Fibroblast of lung (primary cell): ENCODE data around the gene DNPH1. TPM values are rescaled to one million over a fixed set of nuclear protein-coding genes. Genes with fewer than 3 reads are reported as not detected.

Experiments used
- DNase-seq, 2 donors: peaks; one replicate each; pipeline versions ENCODE4 v3.0.0 to v3.0.0-alpha.2; 2010; ENCODE audit warnings: low read depth in 2 of 2
- H2AFZ ChIP-seq: 2 replicates; pipeline ENCODE4 v1.5.1; 2012; ENCODE audit warnings: low read length, control low read depth, inconsistent platforms
- H3K27ac ChIP-seq: 2 replicates; pipeline ENCODE4 v1.5.1; 2011; ENCODE audit warnings: low read length, control low read depth; ENCODE audit not compliant: insufficient read depth
- H3K27me3 ChIP-seq: 2 replicates; pipeline ENCODE4 v1.5.1; 2011; ENCODE audit warnings: mild to moderate bottlenecking, low read length; ENCODE audit not compliant: control insufficient read depth, insufficient read depth
- H3K36me3 ChIP-seq: 2 replicates; pipeline ENCODE4 v1.5.1; 2011; ENCODE audit warnings: low read length; ENCODE audit not compliant: control insufficient read depth, insufficient read depth
- H3K4me1 ChIP-seq: 2 replicates; pipeline ENCODE4 v1.5.1; 2011; ENCODE audit warnings: low read length; ENCODE audit not compliant: control insufficient read depth, insufficient read depth; ENCODE audit errors: extremely low read depth
- H3K4me2 ChIP-seq: 2 replicates; pipeline ENCODE4 v1.5.1; 2011; ENCODE audit warnings: low read length, control low read depth; ENCODE audit not compliant: insufficient read depth; ENCODE audit errors: extremely low read depth
- H3K4me3 ChIP-seq, 4 experiments: fragments of 200-600 bp in 1 of 4; sonication (generic) in 1 of 4; replicated peaks in 1 of 4; 2 replicates each; pipeline ENCODE4 v1.5.1; 2011 to 2016; ENCODE audit warnings: low read length in 4 of 4, low read depth in 3 of 4, mild to moderate bottlenecking in 3 of 4, control low read depth in 2 of 4, inconsistent platforms in 1 of 4, mixed read lengths in 1 of 4; ENCODE audit not compliant: insufficient read depth in 1 of 4; ENCODE audit errors: control extremely low read depth in 1 of 4
- H3K79me2 ChIP-seq: 2 replicates; pipeline ENCODE4 v1.5.1; 2012; ENCODE audit warnings: mild to moderate bottlenecking, low read length, inconsistent platforms; ENCODE audit not compliant: control insufficient read depth, insufficient read depth
- H3K9ac ChIP-seq: 2 replicates; pipeline ENCODE4 v1.5.1; 2011; ENCODE audit warnings: mild to moderate bottlenecking, low read length, control low read depth; ENCODE audit not compliant: insufficient read depth
- H3K9me3 ChIP-seq: 2 replicates; pipeline ENCODE4 v1.5.1; 2012; ENCODE audit warnings: low read depth, low read length; ENCODE audit not compliant: control insufficient read depth, insufficient read depth
- H4K20me1 ChIP-seq: 2 replicates; pipeline ENCODE4 v1.5.1; 2011; ENCODE audit warnings: low read length; ENCODE audit not compliant: control insufficient read depth, insufficient read depth; ENCODE audit errors: extremely low read depth
- EZH2 ChIP-seq: IDR thresholded peaks from 2 replicates; pipeline ENCODE4 v1.5.1; 2012; ENCODE audit warnings: low read length, control low read depth, mild to moderate bottlenecking; ENCODE audit errors: missing control alignments
- polyA plus RNA-seq, 2 donors: library from polyadenylated mRNA; depleted of rRNA in 1 of 2; stranded (reverse) in 1 of 2; unstranded in 1 of 2; fragments of >200 nt; gene quantifications; 2 replicates each; pipeline ENCODE4 v1.2.1, GENCODE V29; 2011 to 2012; ENCODE audit warnings: missing spikeins in 1 of 2
- total RNA-seq: library from RNA; depleted of rRNA; stranded (reverse); fragments of >200 nt; gene quantifications from 2 replicates; pipeline ENCODE4 v1.2.1, GENCODE V29; 2014
- TF ChIP-seq, protein P1 (sequence below), 2 donors: IDR thresholded peaks in 1 of 2; conservative IDR thresholded peaks in 1 of 2; 1 replicate in 1 of 2; 2 replicates in 1 of 2; pipeline ENCODE4 v1.5.1; 2011 to 2012; ENCODE audit warnings: low read length in 2 of 2, control low read depth in 1 of 2, inconsistent platforms in 1 of 2, low read depth in 1 of 2, mild to moderate bottlenecking in 1 of 2

DNPH1 gene
- total and polyA plus RNA-seq, 2 donors (not counting 1 experiment from before 2014, with no cell fraction given): 31.2 to 52.5 TPM

DNA sequence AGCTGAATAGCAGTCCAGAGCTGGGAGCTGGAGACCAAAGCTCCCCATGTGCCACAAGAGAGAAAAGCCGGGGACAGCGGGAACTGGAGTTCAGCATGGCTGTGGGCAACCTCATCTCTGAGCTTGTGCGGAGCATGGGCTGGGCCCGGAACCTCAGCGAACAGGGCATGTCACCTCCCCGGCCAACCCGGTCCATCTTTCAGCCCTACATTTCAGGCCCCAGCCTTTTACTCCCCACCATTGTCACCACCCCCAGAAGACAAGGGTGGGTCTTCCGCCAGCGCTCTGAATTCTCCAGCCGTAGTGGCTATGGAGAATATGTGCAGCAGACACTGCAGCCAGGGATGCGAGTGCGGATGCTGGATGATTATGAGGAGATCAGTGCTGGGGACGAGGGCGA is 43.3 kb downstream of the DNPH1 start:
- DNase-seq: no peak
- Histone ChIP-seq H3K4me3 (no peak overlapping the region), H3K9me3 (no peaks in the 10 kb centered on the region), H3K4me1 (peaks cover 5% of the 10 kb centered on the region), H3K79me2 (peaks cover 3% of the 10 kb centered on the region), H4K20me1 (no peaks in the 10 kb centered on the region), H2AFZ (no peak overlapping the region), H3K36me3 (peaks cover 21% of the 10 kb centered on the region), H3K9ac (no peak overlapping the region), H3K4me2 (no peak overlapping the region), H3K27me3 (no peaks in the 10 kb centered on the region), H3K27ac (no peak overlapping the region)
- TF ChIP-seq, protein P1, sequence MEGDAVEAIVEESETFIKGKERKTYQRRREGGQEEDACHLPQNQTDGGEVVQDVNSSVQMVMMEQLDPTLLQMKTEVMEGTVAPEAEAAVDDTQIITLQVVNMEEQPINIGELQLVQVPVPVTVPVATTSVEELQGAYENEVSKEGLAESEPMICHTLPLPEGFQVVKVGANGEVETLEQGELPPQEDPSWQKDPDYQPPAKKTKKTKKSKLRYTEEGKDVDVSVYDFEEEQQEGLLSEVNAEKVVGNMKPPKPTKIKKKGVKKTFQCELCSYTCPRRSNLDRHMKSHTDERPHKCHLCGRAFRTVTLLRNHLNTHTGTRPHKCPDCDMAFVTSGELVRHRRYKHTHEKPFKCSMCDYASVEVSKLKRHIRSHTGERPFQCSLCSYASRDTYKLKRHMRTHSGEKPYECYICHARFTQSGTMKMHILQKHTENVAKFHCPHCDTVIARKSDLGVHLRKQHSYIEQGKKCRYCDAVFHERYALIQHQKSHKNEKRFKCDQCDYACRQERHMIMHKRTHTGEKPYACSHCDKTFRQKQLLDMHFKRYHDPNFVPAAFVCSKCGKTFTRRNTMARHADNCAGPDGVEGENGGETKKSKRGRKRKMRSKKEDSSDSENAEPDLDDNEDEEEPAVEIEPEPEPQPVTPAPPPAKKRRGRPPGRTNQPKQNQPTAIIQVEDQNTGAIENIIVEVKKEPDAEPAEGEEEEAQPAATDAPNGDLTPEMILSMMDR (conservative IDR thresholded peaks at IDR 0.05 in 1 of 2, IDR thresholded peaks at IDR 0.05 in 1 of 2; ENCODE audit: low read depth in 1 of 2, low read length in 2 of 2): no peak
- no peak for TF ChIP-seq EZH2

DNA sequence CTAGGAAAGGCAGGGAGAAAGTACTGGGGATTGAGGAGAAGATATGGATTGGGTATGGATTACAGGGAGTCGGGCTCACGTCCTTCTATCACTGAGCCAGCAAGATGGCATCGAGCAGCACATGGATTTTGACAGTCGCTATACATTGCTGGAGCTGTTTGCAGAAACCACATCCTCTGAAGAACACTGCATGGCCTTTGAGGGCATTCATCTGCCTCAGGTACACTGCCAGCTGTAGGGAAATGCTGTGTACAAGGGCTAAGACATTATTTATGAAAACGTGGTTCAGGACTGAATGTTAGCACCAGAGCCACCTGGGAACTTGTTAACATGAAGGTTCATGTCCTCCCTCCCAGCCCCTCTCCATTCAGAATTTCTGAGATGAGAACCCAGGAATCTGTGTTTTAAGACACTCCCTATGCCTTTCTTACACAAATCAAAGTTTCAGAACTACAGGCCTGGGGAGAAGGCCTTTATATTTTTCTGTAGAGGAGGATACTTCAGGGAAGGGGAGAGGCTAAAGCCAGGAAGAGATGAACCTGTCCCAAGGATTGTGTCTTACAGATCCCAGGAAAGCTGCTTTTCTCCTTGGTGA is 43.8 kb downstream of the DNPH1 start:
- no peak overlapping the region for H2AFZ ChIP-seq
- H3K36me3 ChIP-seq: peaks cover 24% of the 10 kb centered on the region
- H3K4me1 ChIP-seq: peaks cover 6% of the 10 kb centered on the region
- H3K4me3 ChIP-seq: no peak overlapping the region
- H3K27me3 ChIP-seq: no peaks in the 10 kb centered on the region
- no peaks in the 10 kb centered on the region for H4K20me1 ChIP-seq
- no peaks in the 10 kb centered on the region for H3K9me3 ChIP-seq
- peaks cover 3% of the 10 kb centered on the region for H3K79me2 ChIP-seq
- TF ChIP-seq, protein P1 (conservative IDR thresholded peaks at IDR 0.05 in 1 of 2, IDR thresholded peaks at IDR 0.05 in 1 of 2; ENCODE audit: low read depth in 1 of 2, low read length in 2 of 2): no peak
- TF ChIP-seq EZH2: no peak
- H3K4me2 ChIP-seq: no peak overlapping the region
- no peak for DNase-seq
- H3K9ac ChIP-seq: no peak overlapping the region
- no peak overlapping the region for H3K27ac ChIP-seq

DNA sequence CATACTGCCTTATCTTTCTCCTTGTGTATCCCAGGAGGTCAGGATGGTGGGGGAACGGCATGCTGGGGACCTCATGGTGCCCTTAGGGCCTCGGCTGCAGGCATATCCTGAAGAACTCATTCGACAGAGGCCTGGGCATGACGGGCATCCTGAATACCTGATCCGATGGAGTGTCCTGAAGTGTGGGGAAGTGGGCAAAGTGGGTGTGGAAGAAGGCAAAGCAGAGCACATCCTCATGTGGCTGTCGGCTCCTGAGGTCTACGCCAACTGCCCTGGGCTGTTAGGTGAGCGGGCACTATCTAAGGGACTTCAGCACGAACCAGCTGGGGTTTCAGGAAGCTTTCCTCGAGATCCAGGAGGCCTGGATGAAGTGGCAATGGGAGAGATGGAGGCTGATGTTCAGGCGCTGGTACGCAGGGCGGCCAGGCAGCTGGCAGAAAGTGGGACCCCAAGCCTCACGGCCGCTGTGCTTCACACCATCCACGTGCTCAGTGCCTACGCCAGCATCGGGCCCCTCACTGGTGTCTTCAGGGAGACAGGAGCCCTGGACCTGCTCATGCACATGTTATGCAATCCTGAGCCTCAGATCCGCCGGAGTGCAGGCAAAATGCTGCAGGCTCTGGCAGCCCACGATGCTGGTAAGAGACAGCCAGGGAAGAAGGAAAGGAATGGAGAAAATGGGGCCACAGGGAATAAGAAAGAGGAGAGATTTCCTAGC is 44.9 kb downstream of the DNPH1 start:
- no peak for DNase-seq
- Histone ChIP-seq H3K4me2 (no peak overlapping the region), H3K27ac (no peak overlapping the region), H4K20me1 (no peaks in the 10 kb centered on the region), H3K27me3 (no peaks in the 10 kb centered on the region), H3K4me3 (no peak overlapping the region), H3K9ac (no peak overlapping the region), H3K4me1 (peaks cover 6% of the 10 kb centered on the region), H3K79me2 (peaks cover 3% of the 10 kb centered on the region), H2AFZ (no peak overlapping the region), H3K9me3 (no peaks in the 10 kb centered on the region), H3K36me3 (peaks cover 26% of the 10 kb centered on the region)
- TF ChIP-seq, protein P1 (conservative IDR thresholded peaks at IDR 0.05 in 1 of 2, IDR thresholded peaks at IDR 0.05 in 1 of 2; ENCODE audit: low read depth in 1 of 2, low read length in 2 of 2): no peak
- no peak for TF ChIP-seq EZH2
